OCI-LY7 (cell line): ENCODE measurements around the gene MDH2. TPM values are rescaled to one million over a fixed set of nuclear protein-coding genes. Genes with fewer than 3 reads are reported as not detected.

Experiments used
- BruUV-seq: library from RNA; stranded (reverse); fragments of 400-500 nt; replicated peaks from 2 replicates; lab custom pipeline; 2021; lab: Mats Ljungman, UMichigan
- CTCF ChIA-PET: fragments of 300-600 bp; sonication (Branson Sonifier 250); formaldehyde crosslinking; loops from one replicate; lab custom pipeline; 2022; ENCODE audit warnings: antibody characterized with exemption; ENCODE audit not compliant: unreplicated experiment; lab: Charles Lee
- POLR2A ChIA-PET: fragments of 300-600 bp; sonication (Branson Sonifier 250); formaldehyde crosslinking; loops from one replicate; lab custom pipeline; 2022; ENCODE audit warnings: antibody characterized with exemption; lab: Charles Lee
- DNase-seq: peaks from one replicate; pipeline ENCODE4 v3.0.0-alpha.2; 2015; ENCODE audit warnings: low spot score
- H2AFZ ChIP-seq: fragments of 200-600 bp; sonication (generic), shearing (Covaris generic); 2 replicates; pipeline ENCODE4 v1.6.1; 2014; ENCODE audit warnings: mild to moderate bottlenecking, antibody characterized with exemption, low read length, moderate library complexity
- H3K27ac ChIP-seq: fragments of 200-600 bp; sonication (generic); 2 replicates; pipeline ENCODE4 v1.5.1; 2014; ENCODE audit warnings: mixed run types, low read depth, mild to moderate bottlenecking, moderate library complexity, low read length, inconsistent platforms; ENCODE audit not compliant: poor library complexity, severe bottlenecking
- H3K36me3 ChIP-seq: fragments of 200-600 bp; sonication (generic); 2 replicates; pipeline ENCODE4 v1.6.1; 2014; ENCODE audit warnings: mild to moderate bottlenecking, antibody characterized with exemption, low read length, moderate library complexity, mixed read lengths; ENCODE audit not compliant: insufficient read depth
- H3K4me1 ChIP-seq: fragments of 200-600 bp; sonication (generic); 2 replicates; pipeline ENCODE4 v1.5.1; 2014; ENCODE audit warnings: mild to moderate bottlenecking, low read length; ENCODE audit not compliant: insufficient read depth, poor library complexity, severe bottlenecking
- H3K4me2 ChIP-seq: fragments of 200-600 bp; sonication (generic); 2 replicates; pipeline ENCODE4 v1.6.1; 2014; ENCODE audit warnings: mild to moderate bottlenecking, low read length
- H3K4me3 ChIP-seq: fragments of 200-600 bp; sonication (generic); 2 replicates; pipeline ENCODE4 v1.5.1; 2014; ENCODE audit warnings: mild to moderate bottlenecking, low read depth, low read length; ENCODE audit not compliant: poor library complexity, severe bottlenecking
- H3K79me2 ChIP-seq: fragments of 200-600 bp; sonication (generic); 2 replicates; pipeline ENCODE4 v1.6.1; 2016; ENCODE audit warnings: low read depth, mild to moderate bottlenecking, low read length, moderate library complexity, mixed read lengths; ENCODE audit not compliant: insufficient read depth
- H3K9me2 ChIP-seq: fragments of 200-600 bp; sonication (generic); 2 replicates; pipeline ENCODE4 v1.6.1; 2016; ENCODE audit warnings: mild to moderate bottlenecking, low read length, mixed read lengths; ENCODE audit not compliant: insufficient read depth
- H3K9me3 ChIP-seq: fragments of 200-600 bp; sonication (generic); 2 replicates; pipeline ENCODE4 v1.6.1; 2014; ENCODE audit warnings: mild to moderate bottlenecking, mixed run types, low read length, mixed read lengths
- H4K20me1 ChIP-seq: fragments of 200-600 bp; sonication (generic); 2 replicates; pipeline ENCODE4 v1.6.1; 2014; ENCODE audit warnings: mild to moderate bottlenecking, antibody characterized with exemption, low read length, moderate library complexity, mixed read lengths; ENCODE audit not compliant: insufficient read depth
- CTCF ChIP-seq: fragments of 200-600 bp; sonication (generic); conservative IDR thresholded peaks from 2 replicates; pipeline ENCODE4 v1.5.1; 2014; ENCODE audit warnings: mild to moderate bottlenecking, antibody characterized with exemption, low read length, moderate library complexity, mixed read lengths
- EZH2phosphoT487 ChIP-seq: fragments of 200-600 bp; sonication (generic); IDR thresholded peaks from 2 replicates; pipeline ENCODE4 v1.6.1; 2018; ENCODE audit warnings: low read depth, borderline replicate concordance, mild to moderate bottlenecking, mixed run types, antibody characterized with exemption, low read length, moderate library complexity, mixed read lengths
- intact Hi-C: fragments of 100-400 bp; cut with micrococcal nuclease; formaldehyde crosslinking; loops from one replicate; pipeline ENCODE4 v1.10.0; 2022; ENCODE audit not compliant: unreplicated experiment
- total RNA-seq, 2 experiments: library from RNA; depleted of rRNA in 1 of 2; stranded (reverse); fragments of >200 nt in 1 of 2; shearing (Covaris generic) in 1 of 2; gene quantifications; 2 replicates each; pipeline ENCODE4 v1.2.3, GENCODE V29; 2014 to 2022

Gene MDH2
- total RNA-seq, 2 experiments from 2014 or later: 155 to 253 TPM

GRCh38 chr7:76066716-76067503 lies 19.0 kb downstream of the MDH2 start:
- Histone ChIP-seq H4K20me1 (no peaks in the 10 kb centered on the region; the same call in 1 of the 2 replicates), H3K27ac (no peak overlapping the region), H3K4me3 (no peak overlapping the region), H3K9me3 (no peaks in the 10 kb centered on the region), H3K36me3 (peaks cover 58% of the 10 kb centered on the region), H3K9me2 (no peaks in the 10 kb centered on the region), H3K79me2 (no peaks in the 10 kb centered on the region), H3K4me1 (no peaks in the 10 kb centered on the region), H2AFZ (no peak overlapping the region), H3K4me2 (no peak overlapping the region)
- BruUV-seq: no TSS peak
- no peak for DNase-seq
- POLR2A ChIA-PET: interaction anchor here (0.8 to 0.9 kb wide), 2 partner anchors 13 to 18 kb away, joined by 3 to 4 read pairs; no protein-coding TSS in a partner anchor
- intact Hi-C loops: no loop called here
- CTCF ChIA-PET: no interaction called here
- TF ChIP-seq CTCF (no peak), EZH2phosphoT487 (no peak)

GRCh38 chr7:76069238-76069638 lies 21.3 kb downstream of the MDH2 start:
- Histone ChIP-seq H3K4me2 (no peak overlapping the region), H3K27ac (no peak overlapping the region), H3K36me3 (peaks cover 34% of the 10 kb centered on the region), H3K9me3 (no peaks in the 10 kb centered on the region), H3K4me1 (no peaks in the 10 kb centered on the region), H2AFZ (no peak overlapping the region), H3K4me3 (no peak overlapping the region), H3K79me2 (no peaks in the 10 kb centered on the region), H4K20me1 (no peaks in the 10 kb centered on the region; the same call in 1 of the 2 replicates), H3K9me2 (no peaks in the 10 kb centered on the region)
- TF ChIP-seq CTCF: no peak
- no peak for TF ChIP-seq EZH2phosphoT487
- ChIA-PET CTCF (no interaction called here), POLR2A (interaction anchor here (0.5 to 0.7 kb wide), 3 partner anchors 31 to 157 kb away, joined by 3 to 10 read pairs (median 5); no protein-coding TSS in a partner anchor)
- no TSS peak for BruUV-seq
- no peak for DNase-seq
- intact Hi-C loops: no loop called here
